ENCODE measurements around the gene POU2AF1.

POU2AF1 gene

DNA sequence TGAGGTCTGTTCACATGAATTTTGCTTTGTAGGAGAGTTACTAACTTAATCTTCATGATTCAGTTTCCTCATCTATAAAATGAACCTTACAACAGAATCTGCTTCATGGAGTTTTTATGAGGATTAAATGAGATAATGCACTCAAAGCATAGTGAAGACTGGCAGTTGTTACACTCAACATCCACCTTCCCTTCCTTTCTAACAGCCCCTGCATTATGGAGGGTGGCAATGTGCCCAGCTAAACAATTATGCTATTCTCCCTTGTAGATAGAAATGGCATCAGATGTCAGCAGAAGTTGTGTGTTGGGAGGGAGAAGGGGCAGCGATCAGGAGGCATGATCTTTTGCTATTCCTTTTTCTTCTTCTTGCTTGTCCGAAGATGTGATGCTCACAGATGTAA is 6.5 kb downstream of the POU2AF1 start:
- no peaks in the 10 kb centered on the region for H3K36me3 ChIP-seq (ENCODE audit: insufficient read depth, low read length)
- no peak overlapping the region for H3K4me3 ChIP-seq
- H3K9me3 ChIP-seq (ENCODE audit: low read depth, low read length) = no peaks in the 10 kb centered on the region
- no peak overlapping the region for H3K27ac ChIP-seq
- DNase-seq (ENCODE audit: low read depth, low spot score) = no peak
- TF ChIP-seq FOXP2 (optimal IDR thresholded peaks at IDR 0.05; ENCODE audit: control extremely low read depth, extremely low read length, insufficient read depth) (no peak), EZH2 (IDR thresholded peaks at IDR 0.05) (no peak)
- H3K9ac ChIP-seq (ENCODE audit: insufficient read length) = no peak overlapping the region

DNA sequence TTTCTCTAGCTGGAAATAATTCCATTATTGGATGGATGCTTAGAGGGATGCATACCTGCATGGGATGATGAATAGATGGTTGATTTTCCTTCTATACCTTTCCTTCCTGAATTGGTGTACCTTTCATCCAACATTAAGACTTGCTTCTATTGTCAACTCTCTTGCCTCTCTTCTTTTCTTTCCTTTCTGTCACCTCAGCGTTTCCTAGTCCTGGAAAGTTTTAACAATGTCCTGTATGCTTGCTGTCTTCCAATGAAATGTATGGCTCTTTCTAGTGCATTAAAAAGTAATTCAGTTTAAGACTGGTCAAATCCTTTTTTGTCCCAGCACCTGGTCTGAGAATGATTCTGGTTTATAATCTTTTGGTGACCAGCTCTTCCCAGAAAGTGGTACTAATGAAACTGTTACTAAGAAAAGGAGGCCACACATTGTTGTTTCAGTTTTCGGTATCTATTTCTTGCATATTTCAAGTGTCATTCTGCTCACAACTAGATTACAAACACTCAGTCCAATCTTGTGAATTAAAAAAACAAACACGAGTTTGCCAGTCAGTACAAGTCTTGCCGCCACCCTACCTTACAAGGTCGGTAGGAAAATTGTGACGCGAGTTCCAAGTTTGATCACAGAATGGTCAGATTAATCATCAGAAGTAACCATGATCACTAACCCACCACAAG is 8.0 kb downstream of the POU2AF1 start:
- Histone ChIP-seq H3K9ac (ENCODE audit: insufficient read length) (no peak overlapping the region), H3K9me3 (ENCODE audit: low read depth, low read length) (no peaks in the 10 kb centered on the region), H3K36me3 (ENCODE audit: insufficient read depth, low read length) (no peaks in the 10 kb centered on the region), H3K4me3 (no peak overlapping the region), H3K27ac (no peak overlapping the region)
- no peak for DNase-seq (ENCODE audit: low read depth, low spot score)
- TF ChIP-seq FOXP2 (optimal IDR thresholded peaks at IDR 0.05; ENCODE audit: control extremely low read depth, extremely low read length, insufficient read depth) (no peak), POLR2AphosphoS5 (IDR thresholded peaks at IDR 0.05; ENCODE audit: borderline replicate concordance, low read depth, low read length) (no peak), EZH2 (IDR thresholded peaks at IDR 0.05) (no peak)

DNA sequence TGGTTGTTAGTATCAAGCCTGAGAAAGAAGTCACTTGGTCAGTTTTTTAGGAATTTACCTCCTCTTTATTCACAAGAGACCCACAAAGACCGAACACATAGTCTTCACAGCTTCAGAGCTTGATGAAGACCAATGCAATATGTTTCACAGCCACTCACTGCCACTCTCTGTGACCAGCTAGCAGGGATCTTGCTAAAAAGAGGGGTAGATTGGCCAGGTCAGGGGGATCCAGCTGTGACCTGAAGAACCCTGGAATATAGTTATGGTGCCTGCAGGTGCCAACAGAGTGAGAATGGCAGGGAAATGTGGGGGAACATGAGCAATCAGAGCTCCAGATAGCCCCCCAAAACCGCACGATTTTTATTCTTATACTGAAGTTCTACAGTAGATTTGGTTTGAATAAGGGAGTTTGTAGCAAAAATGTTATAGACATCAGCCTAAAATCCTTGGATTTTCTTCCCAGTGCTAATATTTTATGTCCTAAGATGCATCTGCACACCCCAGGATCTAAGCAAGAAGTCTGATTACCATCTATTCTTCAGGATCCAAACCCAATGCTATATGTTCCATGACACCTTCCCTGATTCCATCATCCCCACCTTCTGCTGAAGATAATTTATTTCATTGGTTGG is 8.7 kb downstream of the POU2AF1 start:
- no peak overlapping the region for H3K4me3 ChIP-seq
- no peaks in the 10 kb centered on the region for H3K36me3 ChIP-seq (ENCODE audit: insufficient read depth, low read length)
- H3K9ac ChIP-seq (ENCODE audit: insufficient read length) = no peak overlapping the region
- TF ChIP-seq POLR2AphosphoS5 (IDR thresholded peaks at IDR 0.05; ENCODE audit: borderline replicate concordance, low read depth, low read length) (no peak), FOXP2 (optimal IDR thresholded peaks at IDR 0.05; ENCODE audit: control extremely low read depth, extremely low read length, insufficient read depth) (no peak), EZH2 (IDR thresholded peaks at IDR 0.05) (no peak)
- no peak for DNase-seq (ENCODE audit: low read depth, low spot score)
- H3K9me3 ChIP-seq (ENCODE audit: low read depth, low read length) = no peaks in the 10 kb centered on the region
- H3K27ac ChIP-seq = no peak overlapping the region

DNA sequence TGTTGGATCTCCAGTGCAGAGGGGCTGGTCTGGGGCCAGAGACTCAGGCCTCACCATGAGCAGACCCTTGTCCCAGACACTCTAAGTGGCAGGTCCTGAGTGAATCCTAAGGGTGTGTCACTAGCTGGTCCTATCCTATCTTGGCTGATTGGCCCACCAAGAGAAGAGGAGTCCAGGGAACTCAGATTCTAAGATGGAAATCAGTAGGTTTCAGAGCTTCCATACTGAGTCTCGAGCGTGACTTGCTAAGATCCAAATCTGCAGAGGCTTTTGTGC is 10.9 kb downstream of the POU2AF1 start:
- Histone ChIP-seq H3K9ac (ENCODE audit: insufficient read length) (no peak overlapping the region), H3K4me3 (no peak overlapping the region), H3K9me3 (ENCODE audit: low read depth, low read length) (no peaks in the 10 kb centered on the region), H3K27ac (no peak overlapping the region), H3K36me3 (ENCODE audit: insufficient read depth, low read length) (no peaks in the 10 kb centered on the region)
- TF ChIP-seq POLR2AphosphoS5 (IDR thresholded peaks at IDR 0.05; ENCODE audit: borderline replicate concordance, low read depth, low read length) (no peak), FOXP2 (optimal IDR thresholded peaks at IDR 0.05; ENCODE audit: control extremely low read depth, extremely low read length, insufficient read depth) (no peak), EZH2 (IDR thresholded peaks at IDR 0.05) (no peak)
- DNase-seq (ENCODE audit: low read depth, low spot score) = no peak

DNA sequence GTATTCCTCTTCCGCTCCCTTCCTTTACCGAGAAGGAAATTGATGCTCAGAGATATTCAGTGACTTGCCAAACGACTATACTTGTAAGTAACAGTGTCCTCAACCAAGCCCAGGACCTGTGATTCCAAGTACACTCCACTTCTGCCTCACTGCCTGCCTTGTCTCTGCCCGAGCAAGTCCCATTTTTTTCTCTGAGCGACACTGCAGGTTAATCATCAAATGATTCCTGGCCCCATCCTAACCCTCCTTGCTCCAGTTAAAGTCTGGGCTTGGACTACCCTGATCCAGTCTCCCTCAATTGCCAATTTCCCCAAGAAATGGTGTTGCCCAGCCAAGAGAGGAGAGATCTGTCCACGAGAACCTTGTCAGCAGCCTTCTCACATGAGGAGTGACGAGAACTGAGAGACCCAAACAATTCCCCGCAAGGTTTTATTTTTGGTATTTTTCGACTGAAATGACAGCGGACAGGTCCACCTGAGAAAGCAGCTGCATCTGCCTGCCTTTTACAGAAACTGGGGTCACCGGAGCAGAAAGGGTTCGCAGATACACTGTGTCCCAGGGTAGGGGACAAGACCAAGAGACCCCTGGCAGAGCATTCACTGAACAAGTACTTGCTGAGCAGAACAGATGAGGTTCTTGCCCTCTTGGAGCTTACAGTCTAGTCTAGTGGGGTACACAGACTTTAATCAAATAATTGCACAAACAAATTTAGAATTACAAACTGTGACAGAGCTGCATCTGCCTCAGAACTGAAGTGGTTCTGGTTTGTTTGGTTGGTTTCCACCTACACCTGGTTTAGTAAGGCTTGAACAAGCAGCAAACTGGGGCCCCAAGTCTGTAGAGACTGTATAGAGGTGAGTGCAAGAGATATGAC is 11.4 kb downstream of the POU2AF1 start:
- Histone ChIP-seq H3K4me3 (no peak overlapping the region), H3K27ac (no peak overlapping the region), H3K36me3 (ENCODE audit: insufficient read depth, low read length) (no peaks in the 10 kb centered on the region), H3K9ac (ENCODE audit: insufficient read length) (no peak overlapping the region), H3K9me3 (ENCODE audit: low read depth, low read length) (no peaks in the 10 kb centered on the region)
- DNase-seq (ENCODE audit: low read depth, low spot score) = no peak
- no peak for TF ChIP-seq FOXP2 (optimal IDR thresholded peaks at IDR 0.05; ENCODE audit: control extremely low read depth, extremely low read length, insufficient read depth)
- no peak for TF ChIP-seq POLR2AphosphoS5 (IDR thresholded peaks at IDR 0.05; ENCODE audit: borderline replicate concordance, low read depth, low read length)
- no peak for TF ChIP-seq EZH2 (IDR thresholded peaks at IDR 0.05)

DNA sequence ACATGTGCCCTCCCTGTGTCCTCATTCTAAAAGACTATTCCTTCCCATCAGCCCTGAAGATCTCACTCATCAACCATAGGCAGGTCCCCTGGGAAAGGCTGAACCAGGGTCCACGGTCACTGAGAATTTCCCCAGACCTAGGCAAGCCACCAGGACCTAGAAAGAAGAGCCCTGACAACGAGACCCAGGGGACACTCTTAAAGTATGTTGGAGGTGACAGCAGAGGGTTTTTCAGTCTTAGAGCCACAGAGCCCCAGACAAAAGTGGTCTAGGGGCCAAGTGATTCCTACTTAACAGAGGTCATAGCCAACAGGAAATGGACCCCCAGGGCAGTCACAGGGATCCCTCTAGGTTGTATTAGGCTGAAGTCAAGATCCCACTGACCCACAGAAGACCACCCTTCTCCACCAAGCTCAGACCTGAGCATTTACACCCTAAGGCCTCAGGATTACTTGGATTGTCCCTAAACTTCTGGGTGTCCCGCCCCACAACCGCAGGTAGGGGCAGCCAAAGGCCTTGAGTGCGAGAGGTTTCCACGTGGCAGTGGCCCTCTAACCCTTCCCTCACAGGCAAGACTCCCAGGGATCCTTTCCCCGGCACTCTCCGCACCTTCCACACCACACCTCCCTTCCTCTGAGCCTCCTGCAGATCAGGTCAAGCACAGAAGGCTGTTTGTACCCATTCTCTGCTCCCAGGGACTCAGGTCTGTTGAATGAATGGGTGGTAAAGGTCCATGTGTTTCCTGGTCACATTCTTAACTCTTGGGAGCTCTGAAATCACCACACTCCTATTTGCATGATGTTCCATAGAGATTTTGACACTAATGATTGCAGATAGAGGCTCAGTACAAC is 12.3 kb downstream of the POU2AF1 start:
- TF ChIP-seq FOXP2 (optimal IDR thresholded peaks at IDR 0.05; ENCODE audit: control extremely low read depth, extremely low read length, insufficient read depth) (no peak), EZH2 (IDR thresholded peaks at IDR 0.05) (no peak), POLR2AphosphoS5 (IDR thresholded peaks at IDR 0.05; ENCODE audit: borderline replicate concordance, low read depth, low read length) (no peak)
- Histone ChIP-seq H3K9me3 (ENCODE audit: low read depth, low read length) (no peaks in the 10 kb centered on the region), H3K9ac (ENCODE audit: insufficient read length) (no peak overlapping the region), H3K27ac (no peak overlapping the region), H3K4me3 (no peak overlapping the region), H3K36me3 (ENCODE audit: insufficient read depth, low read length) (no peaks in the 10 kb centered on the region)
- DNase-seq (ENCODE audit: low read depth, low spot score) = no peak

DNA sequence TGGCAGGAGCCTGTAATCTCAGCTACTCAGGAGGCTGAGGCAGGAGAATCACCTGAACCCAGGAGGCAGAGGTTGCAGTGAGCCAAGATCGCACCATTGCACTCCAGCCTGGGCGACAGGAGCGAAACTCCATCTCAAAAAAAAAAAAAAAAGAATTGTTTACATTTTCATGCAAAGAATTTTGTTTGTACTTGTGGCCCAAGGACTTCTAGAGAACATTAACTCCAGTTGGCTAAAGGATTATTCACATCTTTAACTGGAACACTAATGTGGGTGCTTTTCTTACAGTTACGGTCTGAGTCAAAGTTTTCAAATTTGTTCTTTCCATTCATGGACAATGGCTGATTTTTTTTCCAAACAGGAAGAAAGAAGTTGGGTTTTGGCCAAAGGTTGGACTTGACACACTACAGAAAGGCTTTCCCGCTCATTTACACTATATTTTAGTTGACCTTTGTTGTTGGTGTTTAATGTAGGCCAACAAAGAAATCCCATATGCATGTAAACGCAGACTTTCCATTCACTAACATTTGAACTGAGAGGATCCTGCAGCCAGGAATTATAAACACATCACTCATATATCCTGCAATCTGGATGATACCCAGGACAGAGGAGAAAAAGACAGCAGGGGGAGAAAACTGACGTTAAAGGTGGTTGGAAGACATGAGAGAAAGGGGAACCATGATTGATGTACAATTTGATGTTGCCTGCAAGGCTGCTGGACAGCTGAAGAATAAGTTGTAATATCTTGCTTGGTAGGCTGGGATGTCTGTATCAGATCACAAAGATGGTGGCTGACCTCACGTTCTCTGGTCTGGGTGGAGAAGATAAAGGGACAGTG is 13.1 kb downstream of the POU2AF1 start:
- no peak overlapping the region for H3K9ac ChIP-seq (ENCODE audit: insufficient read length)
- no peak for TF ChIP-seq POLR2AphosphoS5 (IDR thresholded peaks at IDR 0.05; ENCODE audit: borderline replicate concordance, low read depth, low read length)
- no peak for TF ChIP-seq FOXP2 (optimal IDR thresholded peaks at IDR 0.05; ENCODE audit: control extremely low read depth, extremely low read length, insufficient read depth)
- TF ChIP-seq EZH2 (IDR thresholded peaks at IDR 0.05) = no peak
- DNase-seq (ENCODE audit: low read depth, low spot score) = no peak
- no peak overlapping the region for H3K27ac ChIP-seq
- H3K36me3 ChIP-seq (ENCODE audit: insufficient read depth, low read length) = no peaks in the 10 kb centered on the region
- no peaks in the 10 kb centered on the region for H3K9me3 ChIP-seq (ENCODE audit: low read depth, low read length)
- H3K4me3 ChIP-seq = no peak overlapping the region
